ENCODE data around the gene IFNA10.

DNA sequence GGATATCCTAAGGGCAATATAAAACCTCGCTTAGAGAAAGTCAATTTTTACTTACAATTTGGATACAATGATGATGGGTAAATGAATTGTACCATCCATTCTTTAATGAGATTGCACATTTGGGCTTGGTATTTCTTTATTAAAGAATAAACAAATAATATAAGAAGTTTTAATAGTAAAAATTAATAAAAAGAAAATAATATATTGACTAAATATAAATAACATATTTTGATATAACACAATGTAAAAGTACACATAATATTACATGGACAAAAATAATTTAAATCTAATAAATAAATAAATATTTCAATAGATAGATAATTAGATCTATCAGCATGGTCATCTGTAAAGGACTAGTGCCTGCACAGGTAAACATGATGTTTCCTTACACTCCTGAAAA is 41.4 kb downstream of the IFNA10 start:
- TF ChIP-seq EP300 (IDR thresholded peaks at IDR 0.05) (no peak), ESRRA (IDR thresholded peaks at IDR 0.05; ENCODE audit: borderline replicate concordance, low read length) (no peak)
- TF ChIP-seq, protein P1, sequence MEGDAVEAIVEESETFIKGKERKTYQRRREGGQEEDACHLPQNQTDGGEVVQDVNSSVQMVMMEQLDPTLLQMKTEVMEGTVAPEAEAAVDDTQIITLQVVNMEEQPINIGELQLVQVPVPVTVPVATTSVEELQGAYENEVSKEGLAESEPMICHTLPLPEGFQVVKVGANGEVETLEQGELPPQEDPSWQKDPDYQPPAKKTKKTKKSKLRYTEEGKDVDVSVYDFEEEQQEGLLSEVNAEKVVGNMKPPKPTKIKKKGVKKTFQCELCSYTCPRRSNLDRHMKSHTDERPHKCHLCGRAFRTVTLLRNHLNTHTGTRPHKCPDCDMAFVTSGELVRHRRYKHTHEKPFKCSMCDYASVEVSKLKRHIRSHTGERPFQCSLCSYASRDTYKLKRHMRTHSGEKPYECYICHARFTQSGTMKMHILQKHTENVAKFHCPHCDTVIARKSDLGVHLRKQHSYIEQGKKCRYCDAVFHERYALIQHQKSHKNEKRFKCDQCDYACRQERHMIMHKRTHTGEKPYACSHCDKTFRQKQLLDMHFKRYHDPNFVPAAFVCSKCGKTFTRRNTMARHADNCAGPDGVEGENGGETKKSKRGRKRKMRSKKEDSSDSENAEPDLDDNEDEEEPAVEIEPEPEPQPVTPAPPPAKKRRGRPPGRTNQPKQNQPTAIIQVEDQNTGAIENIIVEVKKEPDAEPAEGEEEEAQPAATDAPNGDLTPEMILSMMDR (IDR thresholded peaks at IDR 0.05): no peak

All from A549 (cell line).